NB4 (cell line): ENCODE data around the gene CAPN8.

Source experiments
- POLR2A ChIP-seq: IDR thresholded peaks from 2 replicates; pipeline ENCODE4 v1.6.1; 2011; ENCODE audit warnings: mild to moderate bottlenecking; ENCODE audit not compliant: insufficient read length; ENCODE audit errors: extremely low read depth
- TF ChIP-seq, protein P1 (sequence below): IDR thresholded peaks from one replicate; pipeline ENCODE4 v1.5.1; 2012; ENCODE audit warnings: low read depth, low read length
- TF ChIP-seq, protein P2 (sequence below): IDR thresholded peaks from 2 replicates; pipeline ENCODE4 v1.6.1; 2011; ENCODE audit warnings: low read depth, low read length

- TF ChIP-seq, protein P1, sequence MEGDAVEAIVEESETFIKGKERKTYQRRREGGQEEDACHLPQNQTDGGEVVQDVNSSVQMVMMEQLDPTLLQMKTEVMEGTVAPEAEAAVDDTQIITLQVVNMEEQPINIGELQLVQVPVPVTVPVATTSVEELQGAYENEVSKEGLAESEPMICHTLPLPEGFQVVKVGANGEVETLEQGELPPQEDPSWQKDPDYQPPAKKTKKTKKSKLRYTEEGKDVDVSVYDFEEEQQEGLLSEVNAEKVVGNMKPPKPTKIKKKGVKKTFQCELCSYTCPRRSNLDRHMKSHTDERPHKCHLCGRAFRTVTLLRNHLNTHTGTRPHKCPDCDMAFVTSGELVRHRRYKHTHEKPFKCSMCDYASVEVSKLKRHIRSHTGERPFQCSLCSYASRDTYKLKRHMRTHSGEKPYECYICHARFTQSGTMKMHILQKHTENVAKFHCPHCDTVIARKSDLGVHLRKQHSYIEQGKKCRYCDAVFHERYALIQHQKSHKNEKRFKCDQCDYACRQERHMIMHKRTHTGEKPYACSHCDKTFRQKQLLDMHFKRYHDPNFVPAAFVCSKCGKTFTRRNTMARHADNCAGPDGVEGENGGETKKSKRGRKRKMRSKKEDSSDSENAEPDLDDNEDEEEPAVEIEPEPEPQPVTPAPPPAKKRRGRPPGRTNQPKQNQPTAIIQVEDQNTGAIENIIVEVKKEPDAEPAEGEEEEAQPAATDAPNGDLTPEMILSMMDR: no peak
- TF ChIP-seq, protein P2, sequence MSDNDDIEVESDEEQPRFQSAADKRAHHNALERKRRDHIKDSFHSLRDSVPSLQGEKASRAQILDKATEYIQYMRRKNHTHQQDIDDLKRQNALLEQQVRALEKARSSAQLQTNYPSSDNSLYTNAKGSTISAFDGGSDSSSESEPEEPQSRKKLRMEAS: no peak
- no peak for TF ChIP-seq POLR2A
These were observed 144.4 kb downstream of the CAPN8 start for GRCh38 chr1:223521150-223521549.
